ENCODE measurements around the gene TANC2.

TANC2 gene

DNA sequence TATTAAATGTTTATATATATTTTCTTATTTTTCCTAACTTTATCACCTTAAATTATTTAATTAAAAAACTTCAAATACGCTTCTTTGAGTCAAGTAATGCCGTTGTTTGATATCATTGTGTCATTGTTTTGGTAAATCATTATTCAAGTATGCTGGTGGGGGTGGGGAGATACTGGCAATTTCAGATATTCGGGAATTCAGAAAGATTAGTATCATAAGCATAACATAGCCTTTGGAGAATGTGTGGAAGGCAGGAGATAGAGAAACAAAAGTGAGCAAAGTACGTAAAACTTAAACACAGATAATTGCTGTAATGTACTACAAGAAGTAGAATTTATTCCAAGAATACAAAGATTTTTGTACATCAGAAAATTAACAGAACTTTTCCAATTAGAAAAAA lies 49.8 kb downstream of the TANC2 start:
- DNase-seq, result no peak
